Mesendoderm (in vitro differentiated cells): ENCODE results near the gene KIF24.
"Not testable (repeated sequence)": the region's sequence is repeated elsewhere in the genome, so short reads cannot be mapped to it uniquely, and the experiment has no call there.

Experiments used
- DNase-seq: peaks from one replicate; pipeline ENCODE4 v3.0.0; 2013
- H2AK5ac ChIP-seq: 2 replicates; pipeline ENCODE4 v1.6.1; 2013; ENCODE audit warnings: low read length, inconsistent platforms
- H2BK120ac ChIP-seq: 2 replicates; pipeline ENCODE4 v1.6.1; 2013; ENCODE audit warnings: low read depth, mild to moderate bottlenecking, low read length, moderate library complexity, mixed read lengths
- H2BK15ac ChIP-seq: replicated peaks from 2 replicates; pipeline ENCODE4 v1.6.1; 2013; ENCODE audit warnings: low read depth, mild to moderate bottlenecking, moderate library complexity
- H2BK5ac ChIP-seq: 2 replicates; pipeline ENCODE4 v1.6.1; 2013; ENCODE audit warnings: low read length, inconsistent platforms
- H3K18ac ChIP-seq: 2 replicates; pipeline ENCODE4 v1.6.1; 2013; ENCODE audit warnings: mild to moderate bottlenecking, low read length, mixed read lengths
- H3K23ac ChIP-seq: one replicate; pipeline ENCODE4 v1.6.1; 2013; ENCODE audit warnings: low read length
- H3K27ac ChIP-seq: 2 replicates; pipeline ENCODE4 v1.5.1; 2013; ENCODE audit warnings: low read depth, mild to moderate bottlenecking, inconsistent platforms, low read length, moderate library complexity
- H3K27me3 ChIP-seq: 2 replicates; pipeline ENCODE4 v1.6.1; 2013; ENCODE audit warnings: low read length, control low read depth, mild to moderate bottlenecking, inconsistent platforms; ENCODE audit not compliant: insufficient read depth, poor library complexity
- H3K36me3 ChIP-seq: 2 replicates; pipeline ENCODE4 v1.6.1; 2013; ENCODE audit warnings: low read length, inconsistent platforms; ENCODE audit not compliant: control insufficient read depth, insufficient read depth
- H3K4ac ChIP-seq: one replicate; pipeline ENCODE4 v1.6.1; 2013; ENCODE audit warnings: low read depth, mild to moderate bottlenecking, low read length, moderate library complexity
- H3K4me1 ChIP-seq: 2 replicates; pipeline ENCODE4 v1.6.1; 2013; ENCODE audit warnings: low read depth, low read length, inconsistent platforms; ENCODE audit not compliant: control insufficient read depth
- H3K4me2 ChIP-seq: 2 replicates; pipeline ENCODE4 v1.6.1; 2013; ENCODE audit warnings: low read length
- H3K4me3 ChIP-seq: 2 replicates; pipeline ENCODE4 v1.5.1; 2013; ENCODE audit warnings: mild to moderate bottlenecking, low read length
- H3K56ac ChIP-seq: one replicate; pipeline ENCODE4 v1.6.1; 2013; ENCODE audit warnings: low read length
- H3K79me1 ChIP-seq: 2 replicates; pipeline ENCODE4 v1.6.1; 2013; ENCODE audit warnings: low read length, inconsistent platforms
- H3K79me2 ChIP-seq: 2 replicates; pipeline ENCODE4 v1.6.1; 2013; ENCODE audit warnings: mild to moderate bottlenecking, low read length; ENCODE audit not compliant: control insufficient read depth, insufficient read depth
- H3K9ac ChIP-seq: 2 replicates; pipeline ENCODE4 v1.6.1; 2013; ENCODE audit warnings: low read length, inconsistent platforms
- H4K5ac ChIP-seq: one replicate; pipeline ENCODE4 v1.6.1; 2013; ENCODE audit warnings: low read length
- H4K8ac ChIP-seq: one replicate; pipeline ENCODE4 v1.6.1; 2013; ENCODE audit warnings: low read depth, mild to moderate bottlenecking, control low read depth, low read length, moderate library complexity
- WGBS: extraction: QIAGEN DNeasy Blood & Tissue Kit; methylation state at CpG from one replicate; pipeline ENCODE4 v1.1.7; 2013; ENCODE audit warnings: low lambda C conversion rate, missing lambda C conversion rate; ENCODE audit not compliant: insufficient coverage; ENCODE audit errors: extremely low coverage; 5-methylcytosine and 5-hydroxymethylcytosine counted together

The KIF24 gene

GRCh38 chr9:34318163-34318790 lies 10.8 kb downstream of the KIF24 start:
- H3K79me2 ChIP-seq: no peaks in the 10 kb centered on the region
- WGBS: no CpG with 5 or more reads among the region's 44 CpGs
- no peak overlapping the region for H3K4me3 ChIP-seq

GRCh38 chr9:34317436-34317835 lies 11.6 kb downstream of the KIF24 start:
- Histone ChIP-seq H3K4me1 (no peaks in the 10 kb centered on the region), H2BK15ac (no peak overlapping the region), H3K27me3 (no peaks in the 10 kb centered on the region), H3K56ac (no peak overlapping the region), H2AK5ac (no peak overlapping the region), H2BK5ac (no peak overlapping the region), H3K36me3 (no peaks in the 10 kb centered on the region), H4K5ac (no peak overlapping the region), H3K79me2 (no peaks in the 10 kb centered on the region), H2BK120ac (no peak overlapping the region), H3K4me2 (no peak overlapping the region), H3K9ac (no peak overlapping the region), H3K79me1 (no peaks in the 10 kb centered on the region), H4K8ac (no peak overlapping the region), H3K4me3 (no peak overlapping the region), H3K18ac (no peak overlapping the region), H3K4ac (no peak overlapping the region), H3K27ac (no peak overlapping the region), H3K23ac (no peak overlapping the region)
- WGBS: no CpG with 5 or more reads among the region's 2 CpGs
- DNase-seq: no peak

More at GRCh38 chr9:34318163-34318790, 10.8 kb downstream of the KIF24 start:
- Histone ChIP-seq H3K23ac (no peak overlapping the region), H3K9ac (no peak overlapping the region), H3K36me3 (no peaks in the 10 kb centered on the region), H3K27me3 (no peaks in the 10 kb centered on the region), H2BK15ac (no peak overlapping the region), H4K5ac (no peak overlapping the region), H3K4me2 (no peak overlapping the region), H3K56ac (no peak overlapping the region), H2BK5ac (no peak overlapping the region), H2BK120ac (no peak overlapping the region), H3K79me1 (no peaks in the 10 kb centered on the region), H3K18ac (no peak overlapping the region), H2AK5ac (no peak overlapping the region), H3K4ac (no peak overlapping the region), H3K4me1 (no peaks in the 10 kb centered on the region), H3K27ac (no peak overlapping the region), H4K8ac (no peak overlapping the region)
- DNase-seq: no peak

- no peak overlapping the region for H3K18ac ChIP-seq
- H3K79me1 ChIP-seq: no peaks in the 10 kb centered on the region
- no peaks in the 10 kb centered on the region for H3K4me1 ChIP-seq
- no peak overlapping the region for H4K5ac ChIP-seq
- H3K56ac ChIP-seq: no peak overlapping the region
- no peak for DNase-seq
- no peak overlapping the region for H3K4me3 ChIP-seq
- no peaks in the 10 kb centered on the region for H3K79me2 ChIP-seq
- no peak overlapping the region for H3K23ac ChIP-seq
- no peaks in the 10 kb centered on the region for H3K27me3 ChIP-seq
- no CpG with 5 or more reads among the region's 6 CpGs for WGBS
- H2BK120ac ChIP-seq: no peak overlapping the region
- H3K27ac ChIP-seq: no peak overlapping the region
- no peak overlapping the region for H2BK15ac ChIP-seq
- no peak overlapping the region for H4K8ac ChIP-seq
- H3K9ac ChIP-seq: no peak overlapping the region
- H2AK5ac ChIP-seq: no peak overlapping the region
- no peak overlapping the region for H3K4me2 ChIP-seq
- no peak overlapping the region for H2BK5ac ChIP-seq
- H3K36me3 ChIP-seq: no peaks in the 10 kb centered on the region
- no peak overlapping the region for H3K4ac ChIP-seq
Observed at GRCh38 chr9:34311499-34312185, 17.4 kb downstream of the KIF24 start.

GRCh38 chr9:34310215-34310614 lies 18.9 kb downstream of the KIF24 start:
- H3K79me1 ChIP-seq: no peaks in the 10 kb centered on the region
- H2BK120ac ChIP-seq: no peak overlapping the region
- no peak overlapping the region for H3K4ac ChIP-seq
- no peak overlapping the region for H3K56ac ChIP-seq
- H3K9ac ChIP-seq: no peak overlapping the region
- H4K5ac ChIP-seq: no peak overlapping the region
- no peak overlapping the region for H4K8ac ChIP-seq
- H3K18ac ChIP-seq: no peak overlapping the region
- H3K4me1 ChIP-seq: no peaks in the 10 kb centered on the region
- DNase-seq: no peak
- no peaks in the 10 kb centered on the region for H3K27me3 ChIP-seq
- H3K79me2 ChIP-seq: no peaks in the 10 kb centered on the region
- no peak overlapping the region for H2AK5ac ChIP-seq
- no CpG with 5 or more reads among the region's 1 CpG for WGBS
- no peak overlapping the region for H3K27ac ChIP-seq
- no peak overlapping the region for H2BK15ac ChIP-seq
- no peak overlapping the region for H3K4me2 ChIP-seq
- H3K4me3 ChIP-seq: no peak overlapping the region
- no peak overlapping the region for H2BK5ac ChIP-seq
- no peak overlapping the region for H3K23ac ChIP-seq
- no peaks in the 10 kb centered on the region for H3K36me3 ChIP-seq

- not testable (repeated sequence) for H3K56ac ChIP-seq, H3K9ac ChIP-seq, H3K27ac ChIP-seq, H3K4me3 ChIP-seq, H4K5ac ChIP-seq, H3K4me2 ChIP-seq, H3K27me3 ChIP-seq, H3K4ac ChIP-seq, H3K18ac ChIP-seq, H2BK120ac ChIP-seq, H3K23ac ChIP-seq, H3K79me2 ChIP-seq, H3K4me1 ChIP-seq, H2AK5ac ChIP-seq, H4K8ac ChIP-seq, DNase-seq, H3K79me1 ChIP-seq, H2BK5ac ChIP-seq, H2BK15ac ChIP-seq, H3K36me3 ChIP-seq
- no CpG with 5 or more reads among the region's 3 CpGs for WGBS
Observed at GRCh38 chr9:34308316-34308715, 20.8 kb downstream of the KIF24 start.

GRCh38 chr9:34301064-34301463 lies 28.0 kb downstream of the KIF24 start:
- not testable (repeated sequence) for H4K5ac ChIP-seq, DNase-seq, H3K56ac ChIP-seq, H3K4ac ChIP-seq, H4K8ac ChIP-seq, H3K23ac ChIP-seq, H2BK120ac ChIP-seq, H3K27ac ChIP-seq, H3K4me1 ChIP-seq, H3K4me3 ChIP-seq, H3K36me3 ChIP-seq, H3K27me3 ChIP-seq, H3K9ac ChIP-seq, H2AK5ac ChIP-seq, H3K79me1 ChIP-seq, H2BK5ac ChIP-seq, H3K4me2 ChIP-seq, H3K79me2 ChIP-seq, H3K18ac ChIP-seq, H2BK15ac ChIP-seq
- WGBS: no CpG with 5 or more reads among the region's 7 CpGs
